Psoas muscle (tissue), 8 donors: ENCODE results near the gene RFX3. TPM values are rescaled to one million over a fixed set of nuclear protein-coding genes. Genes with fewer than 3 reads are reported as not detected.
A peak's percentile ranks its signal among the peaks of the same experiment; 100 is the strongest.

Source experiments
- ATAC-seq, 4 donors: fragments of 200-7000 bp; cut with Tn5 transposase; one replicate each; pipeline ENCODE4 v1.9.1; 2020; ENCODE audit warnings: moderate library complexity in 3 of 4, mild to moderate bottlenecking in 2 of 4
- DNase-seq, 2 donors: peaks; one replicate each; pipeline ENCODE4 v3.0.0-alpha.2; 2020
- H3K27ac ChIP-seq: fragments of 200-600 bp; one replicate; pipeline ENCODE4 v1.8.0; 2022
- H3K27me3 ChIP-seq, 3 donors: fragments of 200-600 bp in 1 of 3; one replicate each; pipeline versions ENCODE4 v1.6.1 to v1.8.0; 2013 to 2022; ENCODE audit warnings: low read length in 2 of 3, mild to moderate bottlenecking in 2 of 3, moderate library complexity in 1 of 3; ENCODE audit not compliant: insufficient read depth in 3 of 3
- H3K36me3 ChIP-seq, 2 donors: fragments of 200-600 bp in 1 of 2; one replicate each; pipeline versions ENCODE4 v1.6.1 to v1.8.0; 2013 to 2022; ENCODE audit warnings: low read depth in 1 of 2, mild to moderate bottlenecking in 1 of 2, moderate library complexity in 1 of 2; ENCODE audit not compliant: insufficient read depth in 1 of 2
- H3K4me1 ChIP-seq: fragments of 200-600 bp; one replicate; pipeline ENCODE4 v1.8.0; 2022
- H3K4me3 ChIP-seq: fragments of 200-600 bp; one replicate; pipeline ENCODE4 v1.8.0; 2022; ENCODE audit warnings: mild to moderate bottlenecking
- H3K9me3 ChIP-seq: fragments of 200-600 bp; one replicate; pipeline ENCODE4 v1.8.0; 2022
- CTCF ChIP-seq: fragments of 200-600 bp; IDR thresholded peaks from one replicate; pipeline ENCODE4 v1.8.0; 2022; ENCODE audit warnings: antibody characterized with exemption
- WGBS, 3 donors: extraction: QIAGEN DNeasy Blood & Tissue Kit; methylation state at CpG; one replicate each; pipeline versions ENCODE4 v1.1.6 to v1.1.7; 2013; 5-methylcytosine and 5-hydroxymethylcytosine counted together
- intact Hi-C, 2 donors: fragments of 100-400 bp; cut with DNase I; formaldehyde crosslinking; loops; one replicate each; pipeline versions ENCODE4 v1.11.0 to v1.14.2; 2022
- polyA plus RNA-seq, 3 donors: library from polyadenylated mRNA; stranded (reverse); fragments of 200-250 nt; gene quantifications; one replicate each; pipeline ENCODE4 v1.2.3, GENCODE V29; 2013
- total RNA-seq, 4 donors: library from RNA; stranded (reverse); fragmentation: NEBNext Ultra II Directional in 2 of 4; extraction: Animal tissue kit (Norgen Biotek cat#: 25700) in 2 of 4; gene quantifications; one replicate each; pipeline versions ENCODE4 v1.2.1 to v1.2.4, GENCODE V29; 2021 to 2023
- donor health status: healthy with polysubstance abuse.
- donor health status: DM: no; HTN: no; CAD: no; lungs with moderate emphysema.
- donor health status: Bipolar disorder and iron deficiency.
- donor health status: healthy.
- donor health status: DM: yes; HTN: yes; CAD: no.
- donor health status: DM: no; HTN: no; CAD: no.
- donor health status: DM: no; HTN: no; CAD: no.
- donor health status: DM: yes; HTN: yes; CAD: no.

RFX3 gene
- total and polyA plus RNA-seq, 7 donors: 0.38 to 5.7 (median 2.8) TPM

GRCh38 chr9:3240656-3241268 is 285.0 kb downstream of the RFX3 start:
- intact Hi-C loops: no loop called here
- peak; percentile 62 to 93 (median 82) for ATAC-seq
- DNase-seq: peak; percentile 50 to 67
- H3K27ac ChIP-seq: no peak overlapping the region
- no peaks in the 10 kb centered on the region for H3K9me3 ChIP-seq
- WGBS, 3 donors: 50 to 67% (median 58%) methylated on average over 3 of the region's 3 CpGs
- peak; percentile 68 for TF ChIP-seq CTCF
- no peaks in the 10 kb centered on the region for H3K27me3 ChIP-seq
- H3K4me3 ChIP-seq: no peak overlapping the region
- H3K4me1 ChIP-seq: no peaks in the 10 kb centered on the region
- H3K36me3 ChIP-seq: peaks cover 0 to 20% of the 10 kb centered on the region in 2 donors

GRCh38 chr9:3239240-3239639 is 286.6 kb downstream of the RFX3 start:
- Histone ChIP-seq H3K27ac (no peak overlapping the region), H3K4me3 (no peak overlapping the region), H3K9me3 (no peaks in the 10 kb centered on the region), H3K36me3 (peaks cover 0 to 15% of the 10 kb centered on the region in 2 donors), H3K4me1 (no peaks in the 10 kb centered on the region), H3K27me3 (no peaks in the 10 kb centered on the region)
- ATAC-seq: no peak
- WGBS, 3 donors: 76 to 89% (median 84%) methylated on average over 4 of the region's 4 CpGs
- TF ChIP-seq CTCF: no peak
- intact Hi-C loops: no loop called here
- DNase-seq: no peak

DNA sequence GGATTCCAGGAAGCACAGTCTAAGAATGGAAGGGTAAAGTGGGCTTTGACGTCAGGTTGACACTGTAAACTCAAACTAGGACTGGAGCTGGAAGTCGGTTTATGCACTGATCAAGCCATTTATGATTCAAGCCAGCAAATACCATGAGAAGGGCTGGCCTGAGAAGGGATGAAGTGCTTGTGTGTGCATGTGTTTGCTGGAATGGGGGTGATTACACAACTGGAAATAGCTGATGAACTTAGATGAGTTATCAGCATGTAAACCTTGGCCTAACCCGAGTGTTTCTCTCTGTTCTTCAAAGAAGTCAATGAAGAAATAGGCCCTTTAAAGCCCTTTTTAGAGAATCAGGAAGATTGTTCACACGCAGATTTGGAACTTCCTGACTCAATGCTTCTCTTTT is 287.6 kb downstream of the RFX3 start:
- peaks cover 0 to 19% of the 10 kb centered on the region in 2 donors for H3K36me3 ChIP-seq
- ATAC-seq: no peak
- no peak overlapping the region for H3K4me3 ChIP-seq
- TF ChIP-seq CTCF: no peak
- intact Hi-C loops: no loop called here
- H3K4me1 ChIP-seq: no peaks in the 10 kb centered on the region
- WGBS, 3 donors: 93 to 97% (median 97%) methylated on average over 4 of the region's 4 CpGs
- H3K27ac ChIP-seq: no peak overlapping the region
- no peaks in the 10 kb centered on the region for H3K27me3 ChIP-seq
- no peaks in the 10 kb centered on the region for H3K9me3 ChIP-seq
- DNase-seq: no peak

GRCh38 chr9:3237121-3237520 is 288.7 kb downstream of the RFX3 start:
- Histone ChIP-seq H3K9me3 (no peaks in the 10 kb centered on the region), H3K4me3 (no peak overlapping the region), H3K27ac (no peak overlapping the region), H3K4me1 (no peaks in the 10 kb centered on the region), H3K27me3 (no peaks in the 10 kb centered on the region), H3K36me3 (peaks cover 0 to 21% of the 10 kb centered on the region in 2 donors)
- no peak for TF ChIP-seq CTCF
- no peak for ATAC-seq
- intact Hi-C loops: no loop called here
- DNase-seq: no peak

DNA sequence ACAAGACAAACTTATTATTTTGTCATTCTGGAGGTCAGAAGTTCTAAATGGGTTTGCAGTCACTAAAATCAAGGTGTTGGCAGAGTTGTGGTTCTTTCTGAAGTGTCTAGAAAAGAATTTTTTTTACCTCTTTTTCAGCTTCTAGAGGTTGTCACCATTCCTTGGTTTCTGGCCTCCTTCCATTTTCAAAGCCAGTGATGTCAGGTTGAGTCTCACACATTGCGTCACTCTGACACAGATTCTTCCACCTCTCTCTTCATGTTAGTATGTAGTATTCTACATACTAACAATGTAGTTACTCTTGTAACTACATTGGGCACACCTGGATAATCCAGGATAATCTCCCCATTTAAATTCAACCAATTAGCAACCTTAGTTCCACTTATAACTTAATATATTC is 290.3 kb downstream of the RFX3 start:
- Histone ChIP-seq H3K4me1 (no peaks in the 10 kb centered on the region), H3K27me3 (no peaks in the 10 kb centered on the region), H3K27ac (no peak overlapping the region), H3K4me3 (no peak overlapping the region), H3K36me3 (peaks cover 0 to 21% of the 10 kb centered on the region in 2 donors), H3K9me3 (no peaks in the 10 kb centered on the region)
- 97 to 100% (median 100%) methylated on average over 1 of the region's 1 CpG for WGBS, 3 donors
- no peak for TF ChIP-seq CTCF
- intact Hi-C loops: no loop called here
- ATAC-seq: no peak
- DNase-seq: no peak
